OCI-LY1 (cell line): ENCODE measurements around the gene FKBP15.

Source experiments
- EZH2 ChIP-seq: fragments of 200-600 bp; sonication (generic), shearing (Covaris generic); IDR thresholded peaks from 2 replicates; pipeline ENCODE4 v1.8.0; 2017; ENCODE audit warnings: borderline replicate concordance, mixed run types, mild to moderate bottlenecking, antibody characterized with exemption, low read length, moderate library complexity, mixed read lengths
- TF ChIP-seq, protein P1 (sequence below): fragments of 200-600 bp; sonication (generic), shearing (Covaris generic); IDR thresholded peaks from 2 replicates; pipeline ENCODE4 v1.5.1; 2017; ENCODE audit warnings: mild to moderate bottlenecking, antibody characterized with exemption, low read length, moderate library complexity, mixed read lengths

DNA sequence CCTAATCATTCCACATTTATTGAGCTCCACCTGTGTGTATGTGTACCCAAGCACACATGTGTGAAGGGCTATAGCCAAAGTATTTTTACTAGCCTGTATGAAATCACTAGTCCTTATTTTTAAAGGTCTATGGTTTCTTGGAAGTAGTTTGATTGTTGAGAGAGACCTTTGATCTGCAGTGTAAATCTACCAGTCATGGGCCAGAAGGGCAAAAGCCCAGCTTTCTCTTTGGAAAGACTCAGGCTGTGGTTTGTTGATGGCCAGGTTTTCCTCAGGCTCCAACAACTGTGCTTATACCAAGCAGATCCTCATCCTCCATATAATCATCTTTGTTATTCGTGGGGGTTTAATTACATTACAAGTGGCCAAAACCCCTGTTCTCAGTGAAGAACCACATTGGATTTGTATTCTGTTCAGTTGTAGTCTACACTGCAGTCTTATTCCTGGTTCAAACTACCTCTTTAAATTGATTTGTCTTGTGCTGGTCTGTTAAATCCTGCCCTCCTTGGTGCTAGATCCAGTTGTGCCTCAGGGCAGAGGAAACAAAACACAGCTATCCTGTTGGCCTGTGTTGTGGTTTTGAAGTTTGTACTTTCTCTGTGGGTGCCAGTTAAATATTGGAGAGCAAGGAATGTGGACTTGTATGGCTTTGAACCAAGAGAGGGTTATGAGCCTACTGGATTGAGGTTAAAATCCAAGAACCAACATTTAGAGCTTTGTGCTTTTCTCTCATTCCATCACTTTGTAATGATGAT is 41.0 kb upstream of the FKBP15 start:
- TF ChIP-seq, protein P1, sequence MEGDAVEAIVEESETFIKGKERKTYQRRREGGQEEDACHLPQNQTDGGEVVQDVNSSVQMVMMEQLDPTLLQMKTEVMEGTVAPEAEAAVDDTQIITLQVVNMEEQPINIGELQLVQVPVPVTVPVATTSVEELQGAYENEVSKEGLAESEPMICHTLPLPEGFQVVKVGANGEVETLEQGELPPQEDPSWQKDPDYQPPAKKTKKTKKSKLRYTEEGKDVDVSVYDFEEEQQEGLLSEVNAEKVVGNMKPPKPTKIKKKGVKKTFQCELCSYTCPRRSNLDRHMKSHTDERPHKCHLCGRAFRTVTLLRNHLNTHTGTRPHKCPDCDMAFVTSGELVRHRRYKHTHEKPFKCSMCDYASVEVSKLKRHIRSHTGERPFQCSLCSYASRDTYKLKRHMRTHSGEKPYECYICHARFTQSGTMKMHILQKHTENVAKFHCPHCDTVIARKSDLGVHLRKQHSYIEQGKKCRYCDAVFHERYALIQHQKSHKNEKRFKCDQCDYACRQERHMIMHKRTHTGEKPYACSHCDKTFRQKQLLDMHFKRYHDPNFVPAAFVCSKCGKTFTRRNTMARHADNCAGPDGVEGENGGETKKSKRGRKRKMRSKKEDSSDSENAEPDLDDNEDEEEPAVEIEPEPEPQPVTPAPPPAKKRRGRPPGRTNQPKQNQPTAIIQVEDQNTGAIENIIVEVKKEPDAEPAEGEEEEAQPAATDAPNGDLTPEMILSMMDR: no peak
- TF ChIP-seq EZH2: no peak
